Loucy (cell line): ENCODE data around the gene EXOSC1.

Source experiments
- EZH2phosphoT487 ChIP-seq: fragments of 200-600 bp; IDR thresholded peaks from 2 replicates; pipeline ENCODE4 v1.6.1; 2018; ENCODE audit warnings: antibody characterized with exemption, mild to moderate bottlenecking, moderate library complexity, borderline replicate concordance
- TF ChIP-seq, protein P1 (sequence below): fragments of 200-600 bp; sonication (generic); conservative IDR thresholded peaks from 2 replicates; pipeline ENCODE4 v1.5.1; 2014; ENCODE audit warnings: mild to moderate bottlenecking, antibody characterized with exemption, low read length

DNA sequence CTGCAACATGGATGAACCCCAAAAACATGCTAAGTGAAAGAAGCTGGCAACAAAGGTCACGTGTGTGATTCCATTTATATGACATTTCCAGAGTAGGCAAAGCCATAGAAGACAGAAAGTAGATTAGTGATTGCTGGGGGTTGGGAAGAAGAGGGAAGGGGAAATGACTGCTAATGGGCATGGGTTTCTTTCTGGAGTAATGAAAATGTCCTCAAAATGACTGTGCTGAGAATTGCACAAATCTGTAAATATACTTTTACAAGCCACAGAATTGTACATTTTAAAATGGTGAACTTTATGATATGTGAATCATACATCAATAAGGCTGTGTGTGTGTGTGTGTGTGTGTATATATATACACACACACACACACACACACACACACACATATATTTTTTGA, 36.6 kb upstream of the EXOSC1 start:
- no peak for TF ChIP-seq EZH2phosphoT487
- TF ChIP-seq, protein P1, sequence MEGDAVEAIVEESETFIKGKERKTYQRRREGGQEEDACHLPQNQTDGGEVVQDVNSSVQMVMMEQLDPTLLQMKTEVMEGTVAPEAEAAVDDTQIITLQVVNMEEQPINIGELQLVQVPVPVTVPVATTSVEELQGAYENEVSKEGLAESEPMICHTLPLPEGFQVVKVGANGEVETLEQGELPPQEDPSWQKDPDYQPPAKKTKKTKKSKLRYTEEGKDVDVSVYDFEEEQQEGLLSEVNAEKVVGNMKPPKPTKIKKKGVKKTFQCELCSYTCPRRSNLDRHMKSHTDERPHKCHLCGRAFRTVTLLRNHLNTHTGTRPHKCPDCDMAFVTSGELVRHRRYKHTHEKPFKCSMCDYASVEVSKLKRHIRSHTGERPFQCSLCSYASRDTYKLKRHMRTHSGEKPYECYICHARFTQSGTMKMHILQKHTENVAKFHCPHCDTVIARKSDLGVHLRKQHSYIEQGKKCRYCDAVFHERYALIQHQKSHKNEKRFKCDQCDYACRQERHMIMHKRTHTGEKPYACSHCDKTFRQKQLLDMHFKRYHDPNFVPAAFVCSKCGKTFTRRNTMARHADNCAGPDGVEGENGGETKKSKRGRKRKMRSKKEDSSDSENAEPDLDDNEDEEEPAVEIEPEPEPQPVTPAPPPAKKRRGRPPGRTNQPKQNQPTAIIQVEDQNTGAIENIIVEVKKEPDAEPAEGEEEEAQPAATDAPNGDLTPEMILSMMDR = no peak
